ENCODE data around the gene CAMKK2.
"Not testable (repeated sequence)": the region's sequence is repeated elsewhere in the genome, so short reads cannot be mapped to it uniquely, and the experiment has no call there.

Gene CAMKK2

GRCh38 chr12:121278169-121279070 lies 18.1 kb downstream of the CAMKK2 start:
- no peak for DNase-seq

- no peak for DNase-seq
These were observed 19.1 kb downstream of the CAMKK2 start for GRCh38 chr12:121277374-121277759.

GRCh38 chr12:121274036-121274763 lies 22.3 kb downstream of the CAMKK2 start:
- no peak for DNase-seq

- DNase-seq, result no peak
These were observed 23.1 kb downstream of the CAMKK2 start for GRCh38 chr12:121273364-121273896.

GRCh38 chr12:121267822-121268221 lies 28.7 kb downstream of the CAMKK2 start:
- DNase-seq, result no peak

GRCh38 chr12:121264951-121265515 lies 31.5 kb downstream of the CAMKK2 start:
- DNase-seq, result no peak

- no peak for DNase-seq
These were observed 32.4 kb downstream of the CAMKK2 start for GRCh38 chr12:121264135-121264534.

GRCh38 chr12:121263206-121263935 lies 33.1 kb downstream of the CAMKK2 start:
- no peak for DNase-seq

- DNase-seq, result no peak
These were observed 35.1 kb downstream of the CAMKK2 start for GRCh38 chr12:121261398-121261797.

- DNase-seq, result no peak
These were observed 36.4 kb downstream of the CAMKK2 start for GRCh38 chr12:121260091-121260490.

- no peak for DNase-seq
These were observed 37.4 kb downstream of the CAMKK2 start for GRCh38 chr12:121259074-121259473.

- DNase-seq, result not testable (repeated sequence)
These were observed 38.6 kb downstream of the CAMKK2 start for GRCh38 chr12:121257704-121258449.

GRCh38 chr12:121255433-121255832 lies 41.1 kb downstream of the CAMKK2 start:
- DNase-seq, result no peak

- no peak for DNase-seq
These were observed 42.7 kb downstream of the CAMKK2 start for GRCh38 chr12:121253638-121254335.

- DNase-seq, result no peak
These were observed 43.7 kb downstream of the CAMKK2 start for GRCh38 chr12:121252712-121253345.

- no peak for DNase-seq
These were observed 44.7 kb downstream of the CAMKK2 start for GRCh38 chr12:121251838-121252237.

- no peak for DNase-seq
These were observed 46.1 kb downstream of the CAMKK2 start for GRCh38 chr12:121250359-121250758.

GRCh38 chr12:121248622-121249021 lies 47.9 kb downstream of the CAMKK2 start:
- DNase-seq, result no peak

- DNase-seq, result no peak
These were observed 49.5 kb downstream of the CAMKK2 start for GRCh38 chr12:121246893-121247557.

- no peak for DNase-seq
These were observed 50.6 kb downstream of the CAMKK2 start for GRCh38 chr12:121245951-121246350.
